Lower leg skin (tissue), 4 donors: ENCODE results near the gene POLN. TPM values are rescaled to one million over a fixed set of nuclear protein-coding genes. Genes with fewer than 3 reads are reported as not detected.
A peak's percentile ranks its signal among the peaks of the same experiment; 100 is the strongest.

ENCODE experiments used
- DNase-seq, 2 donors: peaks; one replicate each; pipeline ENCODE4 v3.0.0-alpha.2; 2019; ENCODE audit warnings: low spot score in 2 of 2
- H3K4me3 ChIP-seq: fragments of 200-600 bp; sonication (generic); 2 replicates; pipeline ENCODE4 v1.5.1; 2017; ENCODE audit warnings: mild to moderate bottlenecking, low read depth; ENCODE audit not compliant: poor library complexity, severe bottlenecking
- CTCF ChIP-seq, 3 donors: fragments of 450-650 bp; IDR thresholded peaks; one replicate each; pipeline ENCODE4 v1.5.1; 2016; ENCODE audit warnings: antibody characterized with exemption in 3 of 3, mild to moderate bottlenecking in 3 of 3, moderate library complexity in 2 of 3
- POLR2A ChIP-seq, 2 donors: fragments of 450-650 bp; IDR thresholded peaks; one replicate each; pipeline ENCODE4 v1.6.1; 2016 to 2017; ENCODE audit warnings: antibody characterized with exemption in 2 of 2, mild to moderate bottlenecking in 1 of 2, moderate library complexity in 1 of 2
- WGBS, 2 donors: methylation state at CpG; one replicate each; pipeline ENCODE4 v1.1.5; 2018; 5-methylcytosine and 5-hydroxymethylcytosine counted together
- intact Hi-C: fragments of 100-400 bp; cut with DNase I; formaldehyde crosslinking; loops from one replicate; pipeline ENCODE4 v1.15.0; 2023; ENCODE audit warnings: low total_unique reads
- total RNA-seq, 4 donors: library from RNA; depleted of rRNA; stranded (reverse); fragments of >200 nt; gene quantifications; one replicate each; pipeline ENCODE4 v1.1.0, GENCODE V29; 2016

Gene POLN
- total RNA-seq, 4 donors from 2014 or later: 0.30 to 3.3 (median 0.89) TPM

GRCh38 chr4:2266821-2267220, 24.9 kb upstream of the POLN start:
- WGBS, 2 donors: 82 to 84% methylated on average over 4 of the region's 5 CpGs

GRCh38 chr4:2266181-2266580, 24.3 kb upstream of the POLN start:
- DNase-seq: peak in 1 of 2 donors; percentile 41
- H3K4me3 ChIP-seq: no peak overlapping the region
- WGBS, 2 donors: 46 to 55% methylated on average over 8 of the region's 8 CpGs
- intact Hi-C loops: no loop called here
- no peak for TF ChIP-seq POLR2A (IDR thresholded peaks at IDR 0.05)
- TF ChIP-seq CTCF (IDR thresholded peaks at IDR 0.05): no peak

More at GRCh38 chr4:2266821-2267220, 24.9 kb upstream of the POLN start:
- no peak overlapping the region for H3K4me3 ChIP-seq
- no peak for TF ChIP-seq POLR2A (IDR thresholded peaks at IDR 0.05)
- no peak for TF ChIP-seq CTCF (IDR thresholded peaks at IDR 0.05)
- intact Hi-C loops: no loop called here
- no peak for DNase-seq

GRCh38 chr4:2265113-2266110, 23.5 kb upstream of the POLN start:
- H3K4me3 ChIP-seq: no peak overlapping the region
- TF ChIP-seq CTCF (IDR thresholded peaks at IDR 0.05) (no peak), POLR2A (IDR thresholded peaks at IDR 0.05) (no peak)
- no peak for DNase-seq
- intact Hi-C loops: no loop called here
- WGBS, 2 donors: 82 to 86% methylated on average over 13 to 19 of the region's 19 CpGs

GRCh38 chr4:2264481-2265041, 22.6 kb upstream of the POLN start:
- H3K4me3 ChIP-seq: no peak overlapping the region
- no peak for DNase-seq
- TF ChIP-seq POLR2A (IDR thresholded peaks at IDR 0.05) (no peak), CTCF (IDR thresholded peaks at IDR 0.05) (no peak)
- intact Hi-C loops: no loop called here
- 74 to 78% methylated on average over 5 of the region's 6 CpGs for WGBS, 2 donors

GRCh38 chr4:2263926-2264321, 22.0 kb upstream of the POLN start:
- 80 to 86% methylated on average over 6 of the region's 6 CpGs for WGBS, 2 donors
- H3K4me3 ChIP-seq: no peak overlapping the region
- no peak for TF ChIP-seq POLR2A (IDR thresholded peaks at IDR 0.05)
- TF ChIP-seq CTCF (IDR thresholded peaks at IDR 0.05): no peak
- intact Hi-C loops: no loop called here
- no peak for DNase-seq
